HEK293 (cell line): ENCODE results near the gene ADM2.

Experiments used
- CTCF ChIA-PET: fragments of 350-600 bp; formaldehyde crosslinking; extraction: SDS; loops from one replicate; lab custom pipeline; 2021; ENCODE audit warnings: antibody characterized with exemption; lab: Yijun Ruan, JAX
- POLR2A ChIA-PET: fragments of 300-600 bp; formaldehyde crosslinking; extraction: SDS; loops from one replicate; lab custom pipeline; 2020; ENCODE audit warnings: antibody characterized with exemption, inconsistent platforms; lab: Yijun Ruan, JAX
- H3K27ac ChIP-seq: fragments of 200-500 bp; sonication (Bioruptor generic); 2 replicates; pipeline ENCODE4 v1.5.1; 2014; ENCODE audit warnings: low read depth, low read length, control low read depth, inconsistent platforms; ENCODE audit errors: extremely low read depth
- H3K36me3 ChIP-seq, 2 experiments: fragments of 200-500 bp in 1 of 2; sonication (Bioruptor generic) in 1 of 2; 1 replicate in 1 of 2; 2 replicates in 1 of 2; pipeline ENCODE4 v1.5.1; 2014 to 2017; ENCODE audit warnings: inconsistent platforms in 2 of 2, low read length in 2 of 2; ENCODE audit not compliant: control insufficient read depth in 2 of 2, insufficient read depth in 1 of 2
- H3K4me1 ChIP-seq: fragments of 200-500 bp; sonication (Bioruptor generic); 2 replicates; pipeline ENCODE4 v1.5.1; 2014; ENCODE audit warnings: mild to moderate bottlenecking, low read length, inconsistent platforms; ENCODE audit not compliant: control insufficient read depth, insufficient read depth
- H3K4me3 ChIP-seq: 2 replicates; pipeline ENCODE4 v1.5.1; 2011; ENCODE audit warnings: low read depth, mild to moderate bottlenecking, control low read depth, low read length, moderate library complexity
- H3K9me3 ChIP-seq: fragments of 200-500 bp; sonication (Bioruptor generic); 2 replicates; pipeline ENCODE4 v1.5.1; 2014; ENCODE audit warnings: low read depth, low read length, inconsistent platforms; ENCODE audit not compliant: control insufficient read depth, insufficient read depth
- AEBP2 ChIP-seq: fragments of 450-650 bp; formaldehyde crosslinking; IDR thresholded peaks from 2 replicates; pipeline ENCODE4 v1.5.1; 2016; ENCODE audit warnings: missing biosample characterization, missing genetic modification characterization, borderline replicate concordance
- BCL11B ChIP-seq: fragments of 450-650 bp; formaldehyde crosslinking; IDR thresholded peaks from 2 replicates; pipeline ENCODE4 v1.5.1; 2016; ENCODE audit warnings: low read depth, missing biosample characterization, missing genetic modification characterization
- GFI1B ChIP-seq: fragments of 450-650 bp; formaldehyde crosslinking; IDR thresholded peaks from 2 replicates; pipeline ENCODE4 v1.5.1; 2016; ENCODE audit warnings: missing biosample characterization, missing genetic modification characterization
- KLF10 ChIP-seq: fragments of 450-650 bp; IDR thresholded peaks from 2 replicates; pipeline ENCODE4 v1.5.1; 2018; ENCODE audit warnings: missing biosample characterization, mild to moderate bottlenecking, missing genetic modification characterization
- PRDM4 ChIP-seq: fragments of 450-650 bp; formaldehyde crosslinking; IDR thresholded peaks from 2 replicates; pipeline ENCODE4 v1.5.1; 2017; ENCODE audit warnings: missing biosample characterization, missing genetic modification characterization
- YY1 ChIP-seq: fragments of 450-650 bp; formaldehyde crosslinking; IDR thresholded peaks from 2 replicates; pipeline ENCODE4 v1.5.1; 2018; ENCODE audit warnings: missing biosample characterization, missing genetic modification characterization
- YY2 ChIP-seq: fragments of 450-650 bp; formaldehyde crosslinking; IDR thresholded peaks from 2 replicates; pipeline ENCODE4 v1.5.1; 2016; ENCODE audit warnings: missing biosample characterization, missing genetic modification characterization
- ZBTB48 ChIP-seq: fragments of 450-650 bp; formaldehyde crosslinking; IDR thresholded peaks from 2 replicates; pipeline ENCODE4 v1.5.1; 2016; ENCODE audit warnings: missing biosample characterization, missing genetic modification characterization
- ZNF214 ChIP-seq: fragments of 450-650 bp; formaldehyde crosslinking; IDR thresholded peaks from 2 replicates; pipeline ENCODE4 v1.5.1; 2017; ENCODE audit warnings: missing biosample characterization, mild to moderate bottlenecking, missing genetic modification characterization, borderline replicate concordance
- ZNF292 ChIP-seq: fragments of 450-650 bp; formaldehyde crosslinking; IDR thresholded peaks from 2 replicates; pipeline ENCODE4 v1.5.1; 2016; ENCODE audit warnings: low read depth, missing biosample characterization, missing genetic modification characterization, borderline replicate concordance
- ZNF324 ChIP-seq: fragments of 450-650 bp; formaldehyde crosslinking; IDR thresholded peaks from 2 replicates; pipeline ENCODE4 v1.5.1; 2016; ENCODE audit warnings: missing biosample characterization, missing genetic modification characterization
- ZNF394 ChIP-seq: fragments of 450-650 bp; formaldehyde crosslinking; IDR thresholded peaks from 2 replicates; pipeline ENCODE4 v1.5.1; 2016; ENCODE audit warnings: missing biosample characterization, missing genetic modification characterization, mild to moderate bottlenecking, moderate library complexity, borderline replicate concordance
- ZNF596 ChIP-seq: fragments of 450-650 bp; IDR thresholded peaks from 2 replicates; pipeline ENCODE4 v1.5.0; 2018; ENCODE audit warnings: missing biosample characterization, mild to moderate bottlenecking, missing genetic modification characterization, moderate library complexity
- ZNF76 ChIP-seq: fragments of 450-650 bp; formaldehyde crosslinking; IDR thresholded peaks from 2 replicates; pipeline ENCODE4; 2016; ENCODE audit warnings: low read depth, missing biosample characterization, missing genetic modification characterization, borderline replicate concordance
- TF ChIP-seq, protein P1 (sequence below): fragments of 450-650 bp; formaldehyde crosslinking; IDR thresholded peaks from 2 replicates; pipeline ENCODE4 v1.5.1; 2017; ENCODE audit warnings: missing biosample characterization, missing genetic modification characterization
- TF ChIP-seq, protein P2 (sequence below): fragments of 450-650 bp; formaldehyde crosslinking; IDR thresholded peaks from 2 replicates; pipeline ENCODE4 v1.5.1; 2016; ENCODE audit warnings: missing biosample characterization, missing genetic modification characterization

The ADM2 gene

GRCh38 chr22:50525104-50525857 is 43.9 kb downstream of the ADM2 start, which contains the start of gene SCO2 (continued):
- TF ChIP-seq ZNF292 (tag by site-specific recombination): no peak
- TF ChIP-seq ZNF324 (tag by site-specific recombination): peak; percentile 44; the same call in 1 of the 2 replicates
- TF ChIP-seq KLF10 (tag by site-specific recombination): no peak; the same call in 1 of the 2 replicates
- TF ChIP-seq PRDM4: no peak
- TF ChIP-seq ZNF76: peak; percentile 88
- TF ChIP-seq GFI1B (tag by site-specific recombination): no peak
- TF ChIP-seq BCL11B (tag by site-specific recombination): peak; percentile 88
- peak; percentile 69; the same call in 1 of the 2 replicates for TF ChIP-seq ZNF394 (tag by site-specific recombination)
- TF ChIP-seq YY1 (tag by site-specific recombination): no peak
- no peak for TF ChIP-seq AEBP2 (tag by site-specific recombination)

DNA sequence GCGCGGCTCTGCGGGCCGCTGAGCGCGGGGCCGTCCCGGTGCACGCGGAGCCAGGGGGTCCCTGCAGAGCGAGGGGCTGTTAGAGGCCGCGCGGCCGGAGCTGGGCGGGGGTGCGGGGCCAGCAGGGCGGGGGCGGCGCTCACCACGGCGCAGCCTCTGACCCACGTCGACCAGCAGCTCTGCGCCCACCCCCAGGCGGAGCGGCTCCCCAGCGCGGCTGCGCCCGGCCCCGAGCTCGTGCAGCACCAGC is 44.4 kb downstream of the ADM2 start:
- Histone ChIP-seq H3K4me3 (peak overlapping the region; percentile 79), H3K9me3 (no peaks in the 10 kb centered on the region), H3K36me3 (peaks cover 0 to 39% of the 10 kb centered on the region in 2 experiments; a peak in 1 of 3 replicates), H3K27ac (peak overlapping the region; percentile 90), H3K4me1 (no peaks in the 10 kb centered on the region; the same call in 1 of the 2 replicates)
- ChIA-PET CTCF (interaction anchor here (0.6 to 2.7 kb wide), 53 partner anchors 8 to 735 kb away, joined by 3 to 37 read pairs (median 4); partner anchors contain the start of genes KLHDC7B, LMF2, NCAPH2 and SYCE3), POLR2A (interaction anchor here (0.6 to 5.3 kb wide), 41 partner anchors 9 to 758 kb away, joined by 3 to 189 read pairs (median 5); partner anchors contain the start of genes ARSA, CHKB, CPT1B and HDAC10)
- TF ChIP-seq ZBTB48: no peak
- TF ChIP-seq, protein P1, sequence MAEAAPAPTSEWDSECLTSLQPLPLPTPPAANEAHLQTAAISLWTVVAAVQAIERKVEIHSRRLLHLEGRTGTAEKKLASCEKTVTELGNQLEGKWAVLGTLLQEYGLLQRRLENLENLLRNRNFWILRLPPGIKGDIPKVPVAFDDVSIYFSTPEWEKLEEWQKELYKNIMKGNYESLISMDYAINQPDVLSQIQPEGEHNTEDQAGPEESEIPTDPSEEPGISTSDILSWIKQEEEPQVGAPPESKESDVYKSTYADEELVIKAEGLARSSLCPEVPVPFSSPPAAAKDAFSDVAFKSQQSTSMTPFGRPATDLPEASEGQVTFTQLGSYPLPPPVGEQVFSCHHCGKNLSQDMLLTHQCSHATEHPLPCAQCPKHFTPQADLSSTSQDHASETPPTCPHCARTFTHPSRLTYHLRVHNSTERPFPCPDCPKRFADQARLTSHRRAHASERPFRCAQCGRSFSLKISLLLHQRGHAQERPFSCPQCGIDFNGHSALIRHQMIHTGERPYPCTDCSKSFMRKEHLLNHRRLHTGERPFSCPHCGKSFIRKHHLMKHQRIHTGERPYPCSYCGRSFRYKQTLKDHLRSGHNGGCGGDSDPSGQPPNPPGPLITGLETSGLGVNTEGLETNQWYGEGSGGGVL (tag by site-specific recombination): 0 out of 2 replicates have a peak, but pooled peaks have one; percentile 2
- TF ChIP-seq ZNF596: peak; percentile 56
- no peak for TF ChIP-seq ZNF214 (tag by site-specific recombination)
- no peak for TF ChIP-seq YY2 (tag by site-specific recombination)
- TF ChIP-seq, protein P2, sequence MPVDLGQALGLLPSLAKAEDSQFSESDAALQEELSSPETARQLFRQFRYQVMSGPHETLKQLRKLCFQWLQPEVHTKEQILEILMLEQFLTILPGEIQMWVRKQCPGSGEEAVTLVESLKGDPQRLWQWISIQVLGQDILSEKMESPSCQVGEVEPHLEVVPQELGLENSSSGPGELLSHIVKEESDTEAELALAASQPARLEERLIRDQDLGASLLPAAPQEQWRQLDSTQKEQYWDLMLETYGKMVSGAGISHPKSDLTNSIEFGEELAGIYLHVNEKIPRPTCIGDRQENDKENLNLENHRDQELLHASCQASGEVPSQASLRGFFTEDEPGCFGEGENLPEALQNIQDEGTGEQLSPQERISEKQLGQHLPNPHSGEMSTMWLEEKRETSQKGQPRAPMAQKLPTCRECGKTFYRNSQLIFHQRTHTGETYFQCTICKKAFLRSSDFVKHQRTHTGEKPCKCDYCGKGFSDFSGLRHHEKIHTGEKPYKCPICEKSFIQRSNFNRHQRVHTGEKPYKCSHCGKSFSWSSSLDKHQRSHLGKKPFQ (tag by site-specific recombination): no peak
